Chondrocyte (in vitro differentiated cells): ENCODE data around the gene AGO1. TPM values are rescaled to one million over a fixed set of nuclear protein-coding genes. Genes with fewer than 3 reads are reported as not detected.
A peak's percentile ranks its signal among the peaks of the same experiment; 100 is the strongest.
"Not testable (repeated sequence)": the region's sequence is repeated elsewhere in the genome, so short reads cannot be mapped to it uniquely, and the experiment has no call there.

Source experiments
- DNase-seq: peaks from one replicate; pipeline ENCODE4 v3.0.0; 2021; ENCODE audit warnings: mixed read lengths, low spot score
- H3K27ac Mint-ChIP-seq: one replicate; pipeline ENCODE4 v1.8.0; 2021; ENCODE audit warnings: mild to moderate bottlenecking, moderate library complexity, mixed read lengths; ENCODE audit not compliant: unreplicated experiment
- H3K27me3 Mint-ChIP-seq: 2 replicates; pipeline ENCODE4 v1.8.0; 2021; ENCODE audit warnings: low read depth, mixed read lengths
- H3K36me3 Mint-ChIP-seq: 2 replicates; pipeline ENCODE4 v1.8.0; 2021; ENCODE audit warnings: low read depth, mixed read lengths
- H3K4me1 Mint-ChIP-seq: 2 replicates; pipeline ENCODE4 v1.8.0; 2021; ENCODE audit warnings: low read depth, mild to moderate bottlenecking, mixed read lengths
- H3K4me3 Mint-ChIP-seq: one replicate; pipeline ENCODE4 v1.8.0; 2021; ENCODE audit warnings: mild to moderate bottlenecking, moderate library complexity, mixed read lengths; ENCODE audit not compliant: unreplicated experiment
- H3K9me3 Mint-ChIP-seq: 2 replicates; pipeline ENCODE4 v1.8.0; 2021; ENCODE audit warnings: low read depth, mixed read lengths
- total RNA-seq: library from RNA; stranded (reverse); gene quantifications from 3 replicates; pipeline ENCODE4 v1.2.1, GENCODE V29; 2021
- TF ChIP-seq, protein P1 (sequence below): fragments of 200-600 bp; sonication (generic); IDR thresholded peaks from 2 replicates; pipeline ENCODE4 v1.5.0; 2021; ENCODE audit warnings: antibody characterized with exemption, mild to moderate bottlenecking, moderate library complexity

AGO1 gene
- total RNA-seq, 1 donor from 2014 or later, result 24.6 TPM

DNA sequence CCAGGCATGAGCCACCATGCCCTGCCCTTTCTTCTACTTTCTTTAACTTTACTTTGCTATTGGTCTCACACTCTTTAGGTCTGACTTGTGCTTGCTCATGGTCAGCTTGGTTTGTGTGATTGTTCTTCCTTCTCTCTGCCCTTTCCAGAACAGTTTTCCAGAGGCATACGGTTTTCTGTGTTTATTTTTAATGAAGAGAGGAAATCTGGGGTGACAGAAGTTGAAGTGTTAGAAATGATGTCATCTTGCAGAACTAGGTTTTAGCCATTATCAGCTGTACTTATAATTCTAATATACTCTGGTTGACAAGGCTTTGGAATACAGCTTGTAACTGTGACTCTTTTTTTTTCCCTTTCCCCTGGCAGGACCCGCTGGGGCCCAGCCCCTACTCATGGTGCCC, 62.3 kb downstream of the AGO1 start:
- no peak overlapping the region for H3K4me3 Mint-ChIP-seq
- peak overlapping the region; percentile 24 for H3K27ac Mint-ChIP-seq
- H3K36me3 Mint-ChIP-seq, result peaks cover 3% of the 10 kb centered on the region
- H3K9me3 Mint-ChIP-seq, result no peaks in the 10 kb centered on the region
- H3K4me1 Mint-ChIP-seq, result peaks cover 16% of the 10 kb centered on the region
- no peak for DNase-seq
- TF ChIP-seq, protein P1, sequence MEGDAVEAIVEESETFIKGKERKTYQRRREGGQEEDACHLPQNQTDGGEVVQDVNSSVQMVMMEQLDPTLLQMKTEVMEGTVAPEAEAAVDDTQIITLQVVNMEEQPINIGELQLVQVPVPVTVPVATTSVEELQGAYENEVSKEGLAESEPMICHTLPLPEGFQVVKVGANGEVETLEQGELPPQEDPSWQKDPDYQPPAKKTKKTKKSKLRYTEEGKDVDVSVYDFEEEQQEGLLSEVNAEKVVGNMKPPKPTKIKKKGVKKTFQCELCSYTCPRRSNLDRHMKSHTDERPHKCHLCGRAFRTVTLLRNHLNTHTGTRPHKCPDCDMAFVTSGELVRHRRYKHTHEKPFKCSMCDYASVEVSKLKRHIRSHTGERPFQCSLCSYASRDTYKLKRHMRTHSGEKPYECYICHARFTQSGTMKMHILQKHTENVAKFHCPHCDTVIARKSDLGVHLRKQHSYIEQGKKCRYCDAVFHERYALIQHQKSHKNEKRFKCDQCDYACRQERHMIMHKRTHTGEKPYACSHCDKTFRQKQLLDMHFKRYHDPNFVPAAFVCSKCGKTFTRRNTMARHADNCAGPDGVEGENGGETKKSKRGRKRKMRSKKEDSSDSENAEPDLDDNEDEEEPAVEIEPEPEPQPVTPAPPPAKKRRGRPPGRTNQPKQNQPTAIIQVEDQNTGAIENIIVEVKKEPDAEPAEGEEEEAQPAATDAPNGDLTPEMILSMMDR, result no peak
- H3K27me3 Mint-ChIP-seq, result no peaks in the 10 kb centered on the region

GRCh38 chr1:35947547-35947946, 64.5 kb downstream of the AGO1 start:
- H3K27me3 Mint-ChIP-seq, result no peaks in the 10 kb centered on the region
- peaks cover 11% of the 10 kb centered on the region for H3K4me1 Mint-ChIP-seq
- no peak overlapping the region for H3K27ac Mint-ChIP-seq
- H3K9me3 Mint-ChIP-seq, result no peaks in the 10 kb centered on the region
- H3K4me3 Mint-ChIP-seq, result no peak overlapping the region
- H3K36me3 Mint-ChIP-seq, result peaks cover 3% of the 10 kb centered on the region
- TF ChIP-seq, protein P1, result no peak
- DNase-seq, result no peak

- Mint-ChIP-seq H3K9me3 (no peaks in the 10 kb centered on the region), H3K27ac (no peak overlapping the region), H3K4me3 (no peak overlapping the region), H3K27me3 (no peaks in the 10 kb centered on the region), H3K36me3 (no peaks in the 10 kb centered on the region), H3K4me1 (no peaks in the 10 kb centered on the region)
- no peak for DNase-seq
- TF ChIP-seq, protein P1, result no peak
Observed at GRCh38 chr1:35958558-35958957, 75.5 kb downstream of the AGO1 start.

DNA sequence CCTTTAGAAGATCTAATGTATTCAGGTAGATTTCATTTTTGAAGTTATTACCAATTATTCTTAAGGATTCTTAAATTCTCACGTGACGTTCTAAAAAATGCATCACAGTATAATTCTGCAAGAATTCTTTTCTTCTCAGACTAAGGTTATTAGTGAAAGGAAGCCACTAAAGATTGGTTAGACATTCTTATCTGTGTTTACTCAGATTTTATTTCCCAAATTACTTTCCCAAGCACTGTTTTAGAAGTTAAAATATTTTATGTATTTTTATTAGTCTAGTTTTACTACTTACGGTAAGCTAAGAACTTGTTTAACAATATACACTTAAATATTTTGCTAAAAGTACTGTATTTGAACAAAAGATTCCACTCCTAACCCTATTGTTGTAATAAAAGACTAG, 76.3 kb downstream of the AGO1 start:
- Mint-ChIP-seq H3K4me1 (no peaks in the 10 kb centered on the region), H3K4me3 (no peak overlapping the region), H3K36me3 (no peaks in the 10 kb centered on the region), H3K9me3 (no peaks in the 10 kb centered on the region), H3K27me3 (no peaks in the 10 kb centered on the region), H3K27ac (no peak overlapping the region)
- DNase-seq, result no peak
- TF ChIP-seq, protein P1, result no peak

GRCh38 chr1:35962952-35963351, 79.9 kb downstream of the AGO1 start:
- H3K27me3 Mint-ChIP-seq, result no peaks in the 10 kb centered on the region
- H3K9me3 Mint-ChIP-seq, result no peaks in the 10 kb centered on the region
- no peak for DNase-seq
- peaks cover 11% of the 10 kb centered on the region for H3K4me1 Mint-ChIP-seq
- no peak overlapping the region for H3K4me3 Mint-ChIP-seq
- TF ChIP-seq, protein P1, result no peak
- peaks cover 3% of the 10 kb centered on the region for H3K36me3 Mint-ChIP-seq
- H3K27ac Mint-ChIP-seq, result no peak overlapping the region

GRCh38 chr1:35964277-35964676, 81.3 kb downstream of the AGO1 start:
- DNase-seq, H3K27me3 Mint-ChIP-seq, H3K9me3 Mint-ChIP-seq, H3K36me3 Mint-ChIP-seq, H3K27ac Mint-ChIP-seq, H3K4me3 Mint-ChIP-seq: not testable (repeated sequence)
- peaks cover 11% of the 10 kb centered on the region for H3K4me1 Mint-ChIP-seq
